Activated T-cell treated with anti-CD3 and anti-CD28 coated beads, Interleukin-2, amount 50 U/mL, for 1 hour (primary cell): ENCODE data around the gene NME2.
"Not testable (repeated sequence)": the region's sequence is repeated elsewhere in the genome, so short reads cannot be mapped to it uniquely, and the experiment has no call there.

ENCODE experiments used
- DNase-seq: peaks from one replicate; pipeline ENCODE4 v3.0.0-alpha.2; 2020

Gene NME2

GRCh38 chr17:51166198-51166986 is at the start of gene NME2:
Gene NME2, plus strand, starts transcription at chr17:51166411. Its CDS starts 420 bp downstream, at chr17:51166831.
- peak; percentile 71 for DNase-seq

GRCh38 chr17:51118330-51119195 is 47.6 kb upstream of the NME2 start:
- no peak for DNase-seq

DNA sequence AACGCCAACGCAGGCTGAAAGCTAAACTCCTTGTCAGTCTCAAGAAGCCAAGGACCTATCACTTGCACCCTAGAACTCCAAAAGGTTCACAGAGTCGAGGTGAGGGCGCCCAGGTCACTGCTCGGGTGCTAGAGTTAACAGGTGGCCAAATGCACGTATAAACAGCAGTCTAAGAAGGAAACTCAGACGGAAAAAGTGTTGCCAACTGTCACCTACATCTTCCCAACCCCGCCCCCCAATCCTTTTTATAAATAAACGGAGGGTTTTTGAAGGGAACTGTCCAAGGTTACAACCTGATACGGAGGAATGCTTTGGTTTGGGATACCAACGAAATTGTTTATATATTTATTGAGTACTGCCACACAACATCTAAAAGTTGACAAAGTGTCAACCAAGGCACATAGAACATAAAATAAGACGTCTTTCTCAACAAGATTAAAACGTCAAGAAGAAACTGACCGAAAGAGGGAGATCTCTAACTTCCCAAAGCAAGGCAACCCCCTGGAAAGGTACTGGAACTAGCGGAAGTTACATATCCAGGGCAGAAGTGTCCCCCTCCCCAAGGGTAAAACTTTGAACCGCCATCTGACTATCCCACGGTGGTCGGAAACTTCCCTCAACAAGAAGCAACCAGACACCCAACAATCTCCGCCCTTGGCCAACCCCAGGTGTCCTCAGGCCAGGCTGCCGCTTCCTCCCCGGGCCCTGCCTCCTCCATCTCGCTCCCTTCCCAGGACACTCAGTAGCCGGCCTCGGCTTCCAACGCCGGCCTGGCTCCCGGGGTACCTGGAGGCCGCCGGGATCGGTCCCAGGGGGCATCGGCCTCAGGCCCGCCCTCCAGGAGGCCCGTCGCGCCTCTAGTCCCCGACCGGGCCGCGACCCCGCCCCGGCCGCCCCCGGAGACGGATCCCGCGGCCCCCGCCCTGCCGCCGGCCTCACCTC is 46.5 kb upstream of the NME2 start:
- DNase-seq = peak; percentile 60

GRCh38 chr17:51120357-51120738 is 45.9 kb upstream of the NME2 start:
- DNase-seq = no peak

DNA sequence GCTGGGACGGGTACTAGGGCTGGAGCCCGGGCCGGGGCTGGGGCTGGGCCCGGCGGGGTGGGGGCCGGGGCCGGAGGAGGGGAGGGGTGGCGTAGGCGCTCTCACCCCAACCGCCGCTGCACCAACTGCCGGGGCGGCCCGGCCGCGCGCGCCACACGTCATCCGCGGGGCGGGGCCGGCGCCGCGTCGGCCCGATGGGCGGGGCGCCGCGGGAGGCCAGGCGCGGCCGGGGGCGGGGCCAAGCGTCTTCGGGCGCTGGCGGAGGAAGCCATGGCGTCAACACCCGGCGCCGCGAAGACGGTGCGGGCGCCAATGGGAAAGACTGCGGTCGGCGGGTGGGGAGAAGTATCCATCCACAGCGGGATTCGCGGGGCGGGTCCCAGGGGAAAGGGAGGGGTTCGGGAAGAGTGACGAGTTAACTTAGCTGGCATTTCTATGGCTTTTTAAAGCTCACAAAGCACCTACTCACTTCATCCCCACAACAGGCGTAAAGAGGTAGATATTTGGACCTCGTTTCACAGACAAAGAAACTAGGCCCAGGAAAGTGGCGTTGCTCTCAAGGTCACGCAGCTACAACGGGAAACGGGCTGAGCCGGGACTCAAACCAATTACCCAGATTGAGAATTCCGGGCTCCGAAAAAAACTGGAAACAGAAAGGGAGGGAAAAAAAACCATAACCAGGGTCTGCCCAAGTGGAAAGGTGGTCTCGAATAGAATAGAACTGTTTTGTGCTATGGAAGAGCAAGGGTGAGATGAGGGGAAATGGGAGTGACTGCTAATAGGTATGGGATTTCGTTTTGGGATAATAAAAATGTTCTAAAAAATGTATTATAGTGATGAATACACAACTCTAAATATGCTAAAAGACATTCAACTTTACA is 45.2 kb upstream of the NME2 start, which contains the start of gene SPAG9:
TSS of gene SPAG9 (minus strand) at position 130 of the 881 bp plus-strand sequence. CDS start 212 bp downstream, outside the sequence.
- DNase-seq = peak; percentile 93

GRCh38 chr17:51121620-51122472 is 44.4 kb upstream of the NME2 start:
- peak; percentile 73 for DNase-seq

DNA sequence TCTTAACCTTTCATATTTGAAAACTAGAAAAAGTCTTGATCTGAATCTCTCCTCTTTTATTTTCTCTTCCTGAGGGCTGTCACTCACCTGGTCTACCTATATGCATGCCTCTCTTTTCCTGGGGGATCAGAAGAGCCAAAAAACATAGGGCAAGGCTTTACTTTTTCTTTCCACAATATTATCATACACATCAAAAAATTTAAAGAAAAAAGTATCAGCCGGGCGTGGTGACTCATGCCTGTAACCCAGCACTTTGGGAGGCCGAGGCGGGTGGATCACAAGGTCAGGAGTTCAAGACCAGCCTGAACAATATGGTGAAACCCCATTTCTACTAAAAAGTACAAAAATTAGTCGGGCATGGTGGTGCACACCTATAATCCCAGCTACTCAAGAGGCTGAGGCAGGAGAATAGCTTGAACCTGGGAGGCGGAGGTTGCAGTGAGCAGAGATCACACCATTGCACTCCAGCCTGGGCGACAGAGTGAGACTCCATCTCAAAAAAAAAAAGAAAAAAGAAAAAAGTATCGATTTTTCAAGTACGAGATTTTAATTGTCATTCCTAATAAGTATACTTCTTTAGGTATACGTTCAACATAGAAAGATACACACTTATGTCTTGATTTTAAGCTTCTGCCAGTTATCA is 43.6 kb upstream of the NME2 start:
- DNase-seq = not testable (repeated sequence)

- DNase-seq = no peak
Observed at GRCh38 chr17:51124640-51125503, 41.3 kb upstream of the NME2 start.

- DNase-seq = no peak
Observed at GRCh38 chr17:51128076-51128475, 38.1 kb upstream of the NME2 start.

GRCh38 chr17:51132964-51133319 is 33.3 kb upstream of the NME2 start:
- no peak for DNase-seq

GRCh38 chr17:51133365-51133764 is 32.8 kb upstream of the NME2 start:
- DNase-seq = no peak

- no peak for DNase-seq
Observed at GRCh38 chr17:51135956-51136355, 30.3 kb upstream of the NME2 start.

- DNase-seq = no peak
Observed at GRCh38 chr17:51142597-51142996, 23.6 kb upstream of the NME2 start.

DNA sequence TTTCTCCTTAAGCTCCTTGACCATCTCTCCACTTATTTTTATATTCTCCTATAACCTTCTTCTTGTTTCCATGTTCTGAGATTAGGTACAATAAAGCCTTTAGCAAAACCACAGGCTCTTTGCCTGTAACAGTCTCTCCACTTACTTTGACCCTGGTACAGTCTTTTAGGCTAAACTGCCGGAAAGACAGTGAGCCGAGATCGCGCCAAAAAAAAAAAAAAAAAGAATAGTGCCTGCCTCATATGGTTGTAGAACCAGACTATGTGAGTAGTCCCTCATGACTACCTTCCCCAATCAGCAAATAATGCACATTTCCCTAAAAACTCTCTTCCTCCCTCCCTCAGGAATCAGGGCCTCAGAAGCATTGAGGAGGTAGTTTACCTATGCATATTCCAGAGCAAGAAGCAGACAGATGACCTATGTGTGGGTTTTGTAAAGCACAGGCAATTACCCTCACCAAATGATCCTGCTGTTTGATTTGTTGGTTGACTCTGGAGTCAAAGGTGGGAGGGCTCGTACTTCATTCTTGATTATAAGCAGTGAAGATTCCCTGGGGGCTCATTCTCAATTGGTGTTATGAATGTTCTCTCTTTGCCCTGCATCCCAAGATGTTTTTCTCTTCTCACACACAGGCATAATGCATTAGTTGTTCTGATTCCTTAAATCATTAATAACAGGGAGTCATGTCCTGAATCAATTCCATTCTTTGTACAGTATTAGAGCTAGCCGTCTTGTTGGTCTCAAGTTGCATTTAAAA is 21.8 kb upstream of the NME2 start:
- DNase-seq = no peak

DNA sequence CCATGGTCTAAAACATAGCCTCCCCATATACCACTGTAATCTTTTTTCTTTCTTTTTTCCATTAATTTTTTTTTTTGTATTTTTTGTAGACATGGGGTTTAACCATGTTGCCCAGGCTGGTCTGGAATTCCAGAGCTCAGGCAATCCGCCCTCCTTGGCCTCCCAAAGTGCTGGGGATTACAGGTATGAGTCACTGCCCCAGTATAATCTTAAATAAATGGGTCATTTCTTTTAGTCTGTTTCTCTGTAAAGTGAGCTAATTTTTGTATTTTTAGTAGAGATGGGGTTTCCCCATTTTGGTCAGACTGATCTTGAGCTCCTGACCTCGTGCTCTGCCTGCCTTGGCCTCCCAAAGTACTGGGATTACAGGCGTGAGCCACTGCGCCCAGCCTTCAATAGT is 18.6 kb upstream of the NME2 start:
- no peak for DNase-seq

DNA sequence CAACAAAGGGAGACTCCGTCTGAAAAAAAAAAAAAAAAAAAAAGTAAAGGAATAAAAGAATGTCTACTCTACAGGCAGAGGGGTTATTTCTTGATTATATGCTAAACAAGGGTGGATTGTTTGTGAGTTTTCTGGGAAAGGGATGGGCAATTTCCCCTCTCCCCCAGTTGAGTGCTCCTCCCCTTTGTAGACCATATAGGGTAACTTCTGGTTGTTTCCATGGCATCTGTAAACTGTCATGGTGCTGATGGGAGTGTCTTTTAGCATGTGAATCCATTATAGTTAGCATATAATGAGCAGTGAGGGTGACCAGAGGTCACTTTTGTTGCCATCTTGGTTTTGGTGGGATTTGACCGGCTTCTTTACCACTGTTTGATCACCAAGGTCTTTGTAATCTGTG is 17.0 kb upstream of the NME2 start:
- no peak for DNase-seq

GRCh38 chr17:51150932-51151331 is 15.3 kb upstream of the NME2 start:
- no peak for DNase-seq

- DNase-seq = no peak
Observed at GRCh38 chr17:51152766-51153209, 13.4 kb upstream of the NME2 start.
